A673 (cell line): ENCODE results near the gene RNF220.

Experiments used
- CTCF ChIP-seq: fragments of 300-800, 200-600 bp; sonication (generic); conservative IDR thresholded peaks from 2 replicates; pipeline ENCODE4 v1.5.1; 2017; ENCODE audit warnings: low read depth, mild to moderate bottlenecking, antibody characterized with exemption, low read length, moderate library complexity, mixed read lengths
- EZH2 ChIP-seq: fragments of 200-600 bp; sonication (generic); IDR thresholded peaks from 2 replicates; pipeline ENCODE4 v1.6.1; 2017; ENCODE audit warnings: borderline replicate concordance, low read depth, mild to moderate bottlenecking, mixed read lengths, antibody characterized with exemption, low read length; ENCODE audit not compliant: poor library complexity, severe bottlenecking

- TF ChIP-seq CTCF = no peak
- TF ChIP-seq EZH2 = no peak
Measured at GRCh38 chr1:44648529-44649250, 243.6 kb downstream of the RNF220 start.
